Measurements from ENCODE around the gene FKBP1B. TPM values are rescaled to one million over a fixed set of nuclear protein-coding genes. Genes with fewer than 3 reads are reported as not detected.
A peak's percentile ranks its signal among the peaks of the same experiment; 100 is the strongest.

Gene FKBP1B
- total RNA-seq, 1 donor from 2014 or later = 30.0 TPM

- DNase-seq (ENCODE audit: low read depth) = peak; percentile 98
- no peak for FAIRE-seq
- Histone ChIP-seq H3K36me3 (ENCODE audit: control insufficient read depth, insufficient read depth, low read length) (no peaks in the 10 kb centered on the region), H3K4me3 (ENCODE audit: low read depth, low read length) (peak within 1 kb of the TSS; percentile 95), H3K27me3 (ENCODE audit: control insufficient read depth, insufficient read depth, low read length) (no peaks in the 10 kb centered on the region)
- TF ChIP-seq CTCF (IDR thresholded peaks at IDR 0.05; ENCODE audit: insufficient read depth, low read length, severe bottlenecking) = no peak
Measured at GRCh38 chr2:24046930-24047702, 2.4 kb upstream of the FKBP1B start, which contains the start of gene WDCP. WDCP (minus strand) TSS chr2:24047391; CDS start chr2:24039494, 7,897 bp downstream.

- FAIRE-seq (no peak), DNase-seq (ENCODE audit: low read depth) (no peak)
- no peak overlapping the region for H3K4me3 ChIP-seq (ENCODE audit: low read depth, low read length)
- H3K27me3 ChIP-seq (ENCODE audit: control insufficient read depth, insufficient read depth, low read length) = no peaks in the 10 kb centered on the region
- H3K36me3 ChIP-seq (ENCODE audit: control insufficient read depth, insufficient read depth, low read length) = no peaks in the 10 kb centered on the region
- no peak for TF ChIP-seq CTCF (IDR thresholded peaks at IDR 0.05; ENCODE audit: insufficient read depth, low read length, severe bottlenecking)
Measured at GRCh38 chr2:24047703-24048033, 1.9 kb upstream of the FKBP1B start.

GRCh38 chr2:24048769-24049484 lies 614 bp upstream of the FKBP1B start:
- DNase-seq (ENCODE audit: low read depth) (no peak), FAIRE-seq (no peak)
- Histone ChIP-seq H3K36me3 (ENCODE audit: control insufficient read depth, insufficient read depth, low read length) (no peaks in the 10 kb centered on the region), H3K27me3 (ENCODE audit: control insufficient read depth, insufficient read depth, low read length) (no peaks in the 10 kb centered on the region), H3K4me3 (ENCODE audit: low read depth, low read length) (peak overlapping the region; percentile 76)
- no peak for TF ChIP-seq CTCF (IDR thresholded peaks at IDR 0.05; ENCODE audit: insufficient read depth, low read length, severe bottlenecking)

GRCh38 chr2:24050041-24050979 lies 769 bp downstream of the FKBP1B start:
- Histone ChIP-seq H3K4me3 (ENCODE audit: low read depth, low read length) (peak overlapping the region; percentile 76), H3K36me3 (ENCODE audit: control insufficient read depth, insufficient read depth, low read length) (no peaks in the 10 kb centered on the region), H3K27me3 (ENCODE audit: control insufficient read depth, insufficient read depth, low read length) (no peaks in the 10 kb centered on the region)
- FAIRE-seq = no peak
- TF ChIP-seq CTCF (IDR thresholded peaks at IDR 0.05; ENCODE audit: insufficient read depth, low read length, severe bottlenecking) = no peak
- no peak for DNase-seq (ENCODE audit: low read depth)

- no peak overlapping the region for H3K4me3 ChIP-seq (ENCODE audit: low read depth, low read length)
- no peaks in the 10 kb centered on the region for H3K36me3 ChIP-seq (ENCODE audit: control insufficient read depth, insufficient read depth, low read length)
- TF ChIP-seq CTCF (IDR thresholded peaks at IDR 0.05; ENCODE audit: insufficient read depth, low read length, severe bottlenecking) = no peak
- FAIRE-seq (no peak), DNase-seq (ENCODE audit: low read depth) (no peak)
- H3K27me3 ChIP-seq (ENCODE audit: control insufficient read depth, insufficient read depth, low read length) = no peaks in the 10 kb centered on the region
Measured at GRCh38 chr2:24051833-24052232, 2.3 kb downstream of the FKBP1B start.

Data from bronchial epithelial cell (primary cell).